GM19463 (cell line): ENCODE data around the gene TMPRSS11F.

ENCODE experiments used
- ATAC-seq: cut with Tn5 transposase; IDR thresholded peaks from one replicate; pipeline ENCODE4 v1.9.1; 2021; ENCODE audit warnings: mild to moderate bottlenecking, moderate library complexity; ENCODE audit not compliant: unreplicated experiment

Gene TMPRSS11F

GRCh38 chr4:68079928-68080327, 49.7 kb downstream of the TMPRSS11F start:
- no peak for ATAC-seq

- ATAC-seq, result no peak
Measured at GRCh38 chr4:68077737-68078136, 51.9 kb downstream of the TMPRSS11F start.

- ATAC-seq, result no peak
Measured at GRCh38 chr4:68077301-68077700, 52.4 kb downstream of the TMPRSS11F start.

- ATAC-seq, result no peak
Measured at GRCh38 chr4:68076194-68076593, 53.5 kb downstream of the TMPRSS11F start.

GRCh38 chr4:68074397-68074796, 55.3 kb downstream of the TMPRSS11F start:
- ATAC-seq, result no peak

GRCh38 chr4:68070302-68070701, 59.4 kb downstream of the TMPRSS11F start:
- ATAC-seq, result no peak

- no peak for ATAC-seq
Measured at GRCh38 chr4:68062501-68062900, 67.2 kb downstream of the TMPRSS11F start.

- no peak for ATAC-seq
Measured at GRCh38 chr4:68038272-68038671, 91.4 kb downstream of the TMPRSS11F start.

- ATAC-seq, result no peak
Measured at GRCh38 chr4:68021185-68021584, 108.5 kb downstream of the TMPRSS11F start.

- no peak for ATAC-seq
Measured at GRCh38 chr4:68011684-68012083, 118.0 kb downstream of the TMPRSS11F start.
